ENCODE measurements around the gene PRRT1. TPM values are rescaled to one million over a fixed set of nuclear protein-coding genes. Genes with fewer than 3 reads are reported as not detected.
"Not testable (repeated sequence)": the region's sequence is repeated elsewhere in the genome, so short reads cannot be mapped to it uniquely, and the experiment has no call there.

The PRRT1 gene
- total RNA-seq, 4 donors from 2014 or later = 2.7 to 4.4 (median 4.0) TPM

DNA sequence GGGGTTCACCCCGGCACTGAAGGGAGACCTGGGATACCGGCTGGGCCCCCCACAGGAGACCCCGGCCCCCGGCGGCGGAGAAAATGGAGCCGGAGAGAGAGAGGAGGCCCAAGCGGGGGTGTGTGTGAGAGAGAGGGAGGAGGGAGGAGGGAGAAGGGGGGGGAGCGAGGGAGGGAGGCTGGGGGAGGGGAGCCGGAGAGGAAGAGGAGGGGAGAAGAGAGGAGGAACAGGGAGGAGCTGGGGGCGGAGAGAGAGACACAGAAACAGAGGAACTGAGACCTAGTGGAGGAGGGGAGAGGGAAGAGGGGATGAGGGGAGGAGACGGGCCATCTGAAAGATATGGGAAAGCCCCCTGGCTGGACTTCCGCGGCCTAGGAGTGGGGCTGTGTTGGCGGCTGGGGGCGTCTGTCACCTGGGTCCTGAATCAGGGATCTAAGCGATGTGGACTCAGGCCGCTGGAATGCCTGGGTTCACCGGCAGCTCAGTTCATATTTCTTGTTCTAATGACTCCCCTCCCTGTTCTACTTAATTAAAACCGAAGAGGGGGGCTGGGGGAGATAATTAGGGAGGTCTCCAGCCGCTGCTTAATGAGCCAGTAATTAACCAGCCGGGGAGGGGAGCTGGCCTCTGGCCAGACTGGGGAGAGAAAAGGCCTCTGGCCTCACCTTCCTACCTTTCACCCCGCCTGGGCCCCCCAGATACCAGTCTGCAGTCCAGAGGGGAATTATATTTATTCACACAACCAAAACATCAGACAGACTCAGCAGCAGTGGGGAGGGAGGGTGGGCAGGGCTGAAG lies 38.5 kb upstream of the PRRT1 start, which contains the start of gene PBX2:
Gene PBX2, minus strand, starts transcription at position 149 of the 798 bp plus-strand sequence. CDS start 287 bp downstream, outside the sequence.
- H3K27ac ChIP-seq (replicated peaks in 1 of 4) = peak within 1 kb of the TSS; percentile 90 to 99 (median 98)
- 1% methylated on average over 21 of the region's 23 CpGs for WGBS
- no peaks in the 10 kb centered on the region for H3K27me3 ChIP-seq
- intact Hi-C loops (cut with DNase I) = no loop called here
- peak; percentile 98 for DNase-seq (ENCODE audit: extremely low spot score)
- no peaks in the 10 kb centered on the region for H3K9me3 ChIP-seq
- H3K4me3 ChIP-seq = peak within 1 kb of the TSS; percentile 66 to 92 (median 84)
- TF ChIP-seq EP300 (IDR thresholded peaks at IDR 0.05) = no peak
- peak; percentile 85 to 89 for TF ChIP-seq POLR2AphosphoS5 (IDR thresholded peaks at IDR 0.05)
- TF ChIP-seq POLR2A (IDR thresholded peaks at IDR 0.05; ENCODE audit: low read depth) = peak; percentile 57
- TF ChIP-seq, protein P1, sequence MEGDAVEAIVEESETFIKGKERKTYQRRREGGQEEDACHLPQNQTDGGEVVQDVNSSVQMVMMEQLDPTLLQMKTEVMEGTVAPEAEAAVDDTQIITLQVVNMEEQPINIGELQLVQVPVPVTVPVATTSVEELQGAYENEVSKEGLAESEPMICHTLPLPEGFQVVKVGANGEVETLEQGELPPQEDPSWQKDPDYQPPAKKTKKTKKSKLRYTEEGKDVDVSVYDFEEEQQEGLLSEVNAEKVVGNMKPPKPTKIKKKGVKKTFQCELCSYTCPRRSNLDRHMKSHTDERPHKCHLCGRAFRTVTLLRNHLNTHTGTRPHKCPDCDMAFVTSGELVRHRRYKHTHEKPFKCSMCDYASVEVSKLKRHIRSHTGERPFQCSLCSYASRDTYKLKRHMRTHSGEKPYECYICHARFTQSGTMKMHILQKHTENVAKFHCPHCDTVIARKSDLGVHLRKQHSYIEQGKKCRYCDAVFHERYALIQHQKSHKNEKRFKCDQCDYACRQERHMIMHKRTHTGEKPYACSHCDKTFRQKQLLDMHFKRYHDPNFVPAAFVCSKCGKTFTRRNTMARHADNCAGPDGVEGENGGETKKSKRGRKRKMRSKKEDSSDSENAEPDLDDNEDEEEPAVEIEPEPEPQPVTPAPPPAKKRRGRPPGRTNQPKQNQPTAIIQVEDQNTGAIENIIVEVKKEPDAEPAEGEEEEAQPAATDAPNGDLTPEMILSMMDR (IDR thresholded peaks at IDR 0.05) = no peak
- H3K4me1 ChIP-seq = peaks cover 72 to 84% (median 80%) of the 10 kb centered on the region in 4 donors
- H3K36me3 ChIP-seq = peaks cover 16 to 24% (median 21%) of the 10 kb centered on the region in 4 donors

DNA sequence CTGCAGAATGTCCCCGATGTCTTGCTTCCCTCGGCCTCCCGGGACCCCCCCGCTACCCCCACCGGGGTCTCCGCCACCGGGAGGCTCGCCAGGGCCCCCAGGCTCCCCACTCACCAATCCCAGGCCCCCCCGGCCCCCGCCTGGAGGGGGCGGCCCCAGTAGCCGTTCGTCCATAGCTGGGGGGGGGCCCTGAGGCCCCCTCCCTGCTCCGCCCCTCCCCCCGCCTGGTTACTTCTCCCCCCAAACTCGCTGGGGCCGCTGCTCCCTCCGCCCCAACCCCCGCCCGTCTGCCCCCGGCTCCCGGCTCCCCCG lies 38.0 kb upstream of the PRRT1 start:
- no peak for TF ChIP-seq POLR2AphosphoS5 (IDR thresholded peaks at IDR 0.05)
- TF ChIP-seq, protein P1 (IDR thresholded peaks at IDR 0.05) = no peak
- TF ChIP-seq EP300 (IDR thresholded peaks at IDR 0.05) = no peak
- no peak for TF ChIP-seq POLR2A (IDR thresholded peaks at IDR 0.05; ENCODE audit: low read depth)
- Histone ChIP-seq H3K4me3 (peak overlapping the region; percentile 66 to 92 (median 84)), H3K27me3 (no peaks in the 10 kb centered on the region), H3K4me1 (peaks cover 70 to 83% (median 80%) of the 10 kb centered on the region in 4 donors), H3K36me3 (peaks cover 16 to 24% (median 21%) of the 10 kb centered on the region in 4 donors), H3K27ac (replicated peaks in 1 of 4) (peak overlapping the region; percentile 90 to 99 (median 98)), H3K9me3 (no peaks in the 10 kb centered on the region)
- DNase-seq (ENCODE audit: extremely low spot score) = no peak
- no CpG with 5 or more reads among the region's 23 CpGs for WGBS
- intact Hi-C loops (cut with DNase I) = no loop called here

DNA sequence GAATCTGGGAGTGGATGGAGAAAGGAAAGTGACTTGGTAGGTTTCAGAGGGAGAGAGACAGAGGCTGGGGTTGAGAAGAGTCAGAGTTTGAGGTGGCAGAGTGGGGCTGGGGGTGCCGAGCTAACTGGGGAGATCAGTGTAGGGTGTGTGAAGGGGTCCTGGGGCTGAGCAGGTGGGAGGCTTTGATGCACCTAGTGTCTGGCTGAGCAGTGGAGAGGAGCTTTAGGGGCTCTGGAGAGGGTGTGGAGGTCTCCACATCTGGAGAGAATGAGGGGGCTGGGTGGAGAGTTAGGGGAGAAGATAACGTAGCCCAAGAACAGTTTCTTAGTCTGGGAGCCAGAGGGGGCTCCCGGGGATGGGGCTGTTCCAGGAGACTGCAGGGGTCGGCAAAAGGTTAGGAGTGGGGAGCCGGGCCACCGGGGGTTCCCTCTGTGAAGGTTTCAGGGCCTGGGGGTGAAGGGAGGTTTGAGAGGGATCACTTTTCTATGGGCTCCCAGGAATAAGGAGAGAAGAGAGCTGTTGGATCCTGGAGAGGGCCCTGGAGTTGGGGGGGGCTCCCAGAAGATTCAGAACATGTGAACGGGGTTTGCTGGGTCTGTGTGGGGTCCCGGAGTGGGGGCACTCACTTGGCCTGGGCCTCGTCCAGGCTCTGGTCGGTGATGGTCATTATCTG lies 37.5 kb upstream of the PRRT1 start:
- 4% methylated on average over 6 of the region's 10 CpGs for WGBS
- TF ChIP-seq POLR2A (IDR thresholded peaks at IDR 0.05; ENCODE audit: low read depth) = no peak
- TF ChIP-seq, protein P1 (IDR thresholded peaks at IDR 0.05) = peak in 1 of 3 experiments; percentile 3
- Histone ChIP-seq H3K9me3 (no peaks in the 10 kb centered on the region), H3K27ac (replicated peaks in 1 of 4) (peak overlapping the region; percentile 90 to 99 (median 98)), H3K36me3 (peaks cover 16 to 24% (median 22%) of the 10 kb centered on the region in 4 donors), H3K27me3 (no peaks in the 10 kb centered on the region), H3K4me3 (peak overlapping the region; percentile 66 to 92 (median 84)), H3K4me1 (peaks cover 70 to 83% (median 80%) of the 10 kb centered on the region in 4 donors)
- intact Hi-C loops (cut with DNase I) = no loop called here
- DNase-seq (ENCODE audit: extremely low spot score) = no peak

DNA sequence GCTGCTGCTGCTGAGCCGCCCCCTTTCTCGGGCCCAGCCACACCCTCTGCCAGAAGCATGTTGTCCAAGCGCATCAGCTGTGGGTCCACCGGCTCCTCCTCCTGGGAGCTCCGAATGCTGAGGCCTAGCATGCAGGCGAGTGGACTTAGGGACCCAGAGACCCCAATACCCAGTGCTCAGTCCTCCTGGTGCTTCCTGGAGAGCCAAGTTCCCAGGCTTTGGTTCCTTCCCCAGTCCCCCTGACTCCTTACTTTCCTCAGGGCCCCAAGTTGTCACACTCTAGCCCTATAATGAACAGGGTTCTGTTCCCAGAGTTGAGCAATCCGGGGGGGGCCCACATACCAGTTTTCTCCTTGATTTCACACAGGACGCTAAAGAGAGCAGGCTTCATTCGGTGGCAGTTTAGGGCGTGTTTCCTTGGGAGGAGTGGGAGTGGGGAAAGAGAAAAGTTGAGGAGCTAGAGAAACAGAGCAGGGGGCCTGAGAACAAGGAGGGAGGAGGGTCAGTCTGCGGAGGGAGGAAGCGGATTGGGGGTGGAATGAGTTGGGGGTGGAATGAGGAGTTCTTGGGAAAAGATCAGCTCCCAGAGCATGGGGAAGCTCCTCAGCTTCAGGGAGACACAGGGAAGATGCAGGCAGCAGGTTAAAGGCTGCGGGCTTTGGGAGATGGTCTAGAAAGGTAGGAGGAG lies 36.8 kb upstream of the PRRT1 start:
- 8% methylated on average over 8 of the region's 13 CpGs for WGBS
- peak overlapping the region; percentile 66 to 92 (median 84) for H3K4me3 ChIP-seq
- no peak for DNase-seq (ENCODE audit: extremely low spot score)
- H3K36me3 ChIP-seq = peaks cover 16 to 26% (median 25%) of the 10 kb centered on the region in 4 donors
- peaks cover 77 to 88% (median 84%) of the 10 kb centered on the region in 4 donors for H3K4me1 ChIP-seq
- H3K27me3 ChIP-seq = no peaks in the 10 kb centered on the region
- intact Hi-C loops (cut with DNase I) = no loop called here
- TF ChIP-seq POLR2AphosphoS5 (IDR thresholded peaks at IDR 0.05) (peak; percentile 6 to 47), EP300 (IDR thresholded peaks at IDR 0.05) (no peak), POLR2A (IDR thresholded peaks at IDR 0.05; ENCODE audit: low read depth) (no peak)
- TF ChIP-seq, protein P1 (IDR thresholded peaks at IDR 0.05) = no peak
- no peaks in the 10 kb centered on the region for H3K9me3 ChIP-seq
- peak overlapping the region; percentile 90 to 99 (median 98) for H3K27ac ChIP-seq (replicated peaks in 1 of 4)

DNA sequence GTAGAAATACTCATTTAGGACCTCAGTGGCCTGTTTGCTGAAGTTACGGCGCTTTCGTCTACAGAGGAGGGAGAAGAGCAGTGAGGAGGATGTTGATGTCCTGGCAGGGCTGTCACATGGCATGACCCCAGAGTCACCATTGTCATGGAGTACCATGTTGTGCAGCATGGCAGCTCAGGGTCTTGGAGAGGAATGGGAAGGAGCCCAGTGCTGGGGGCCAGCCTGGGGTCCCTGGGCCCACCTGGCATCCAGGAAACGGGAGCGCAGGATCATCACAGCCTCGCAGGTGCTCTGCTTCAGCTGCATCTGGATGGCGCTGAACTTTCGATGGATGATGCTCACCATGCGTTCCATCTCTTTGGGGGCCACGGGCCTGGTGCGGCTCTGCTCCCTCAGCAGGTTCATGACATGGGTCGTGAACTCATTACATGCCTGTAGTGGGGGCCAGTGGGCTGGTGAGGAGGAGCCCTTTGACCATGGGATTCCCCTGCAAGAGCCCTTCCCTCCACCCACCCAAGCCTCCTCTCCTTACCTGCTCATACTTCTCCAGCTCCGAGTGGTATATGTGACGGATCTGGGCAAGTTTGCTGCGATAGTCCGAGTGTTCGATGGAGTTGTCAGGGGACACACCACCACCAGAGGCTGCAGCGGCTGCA lies 36.1 kb upstream of the PRRT1 start:
- DNase-seq (ENCODE audit: extremely low spot score); H3K27me3 ChIP-seq; intact Hi-C loops (cut with DNase I); H3K9me3 ChIP-seq: not testable (repeated sequence)
- peaks cover 16 to 33% (median 28%) of the 10 kb centered on the region in 4 donors for H3K36me3 ChIP-seq
- H3K4me3 ChIP-seq = peak overlapping the region; percentile 66 to 92 (median 84)
- 100% methylated on average over 3 of the region's 18 CpGs for WGBS
- peaks cover 74 to 83% (median 79%) of the 10 kb centered on the region in 4 donors for H3K4me1 ChIP-seq
- peak overlapping the region; percentile 90 to 99 (median 98) for H3K27ac ChIP-seq (replicated peaks in 1 of 4)

Data from esophagus muscularis mucosa (tissue), 4 donors.